Measurements from ENCODE around the gene NOS1AP. TPM values are rescaled to one million over a fixed set of nuclear protein-coding genes. Genes with fewer than 3 reads are reported as not detected.

Gene NOS1AP
- total and polyA plus RNA-seq, 9 of the 15 experiments (the other 6 are each of a cell fraction or from before 2014, with no cell fraction given): 0.07 to 1.5 (median 0.22) TPM

GRCh38 chr1:162372159-162373071 lies 302.9 kb downstream of the NOS1AP start (continued):
- TF ChIP-seq RFX5 (IDR thresholded peaks at IDR 0.05; ENCODE audit: low read depth, low read length) (no peak), RAD51 (IDR thresholded peaks at IDR 0.05; ENCODE audit: borderline replicate concordance, low read depth) (no peak; the same call in 1 of the 2 replicates), HEY1 (CRISPR knock-in tag; IDR thresholded peaks at IDR 0.05; ENCODE audit: borderline replicate concordance) (peak; percentile 83; the same call in 1 of the 2 replicates), ZNF263 (CRISPR knock-in tag; IDR thresholded peaks at IDR 0.05; ENCODE audit: borderline replicate concordance) (peak; percentile 74; the same call in 1 of the 2 replicates), ZNF507 (tag; conservative IDR thresholded peaks at IDR 0.05) (no peak), ZNF408 (CRISPR knock-in tag; IDR thresholded peaks at IDR 0.05; ENCODE audit: low read depth) (no peak), CBX3 (IDR thresholded peaks at IDR 0.05; ENCODE audit: borderline replicate concordance in 1 of 2, low read length in 2 of 2) (peak in 1 of 2 experiments; percentile 81; a peak in 2 of 3 replicates), MYNN (IDR thresholded peaks at IDR 0.05) (peak; percentile 87; the same call in 1 of the 2 replicates), MYNN (CRISPR knock-in tag; IDR thresholded peaks at IDR 0.05) (no peak), HNRNPK (IDR thresholded peaks at IDR 0.05; ENCODE audit: low read depth, low read length, poor library complexity, severe bottlenecking) (no peak), NEUROD1 (IDR thresholded peaks at IDR 0.05; ENCODE audit: borderline replicate concordance, low read depth, low read length, partially characterized antibody) (peak; percentile 89), ZNF449 (CRISPR knock-in tag; IDR thresholded peaks at IDR 0.05) (peak; percentile 61; the same call in 1 of the 2 replicates), ZNF311 (CRISPR knock-in tag; IDR thresholded peaks at IDR 0.05) (peak; percentile 56; the same call in 1 of the 2 replicates), FOXJ2 (tag; IDR thresholded peaks at IDR 0.05) (no peak), NBN (IDR thresholded peaks at IDR 0.05; ENCODE audit: low read depth) (peak; percentile 57; the same call in 1 of the 2 replicates), MLX (CRISPR knock-in tag; conservative IDR thresholded peaks at IDR 0.05) (0 out of 4 replicates have a peak, but pooled peaks of 1 of the 2 experiments have one; percentile 21), CCNT2 (IDR thresholded peaks at IDR 0.05; ENCODE audit: borderline replicate concordance, extremely low read depth, insufficient read length, low read depth, low read length) (peak; percentile 97), ZNF146 (CRISPR knock-in tag; IDR thresholded peaks at IDR 0.05; ENCODE audit: unreplicated experiment) (no peak), ZNF696 (CRISPR knock-in tag; conservative IDR thresholded peaks at IDR 0.05) (no peak), ZNF197 (CRISPR knock-in tag; IDR thresholded peaks at IDR 0.05; ENCODE audit: low read depth) (peak; percentile 89), ZNF561 (CRISPR knock-in tag; conservative IDR thresholded peaks at IDR 0.05) (no peak), EGR1 (conservative IDR thresholded peaks at IDR 0.05) (peak; percentile 70), RAD21 (CRISPR knock-in tag; conservative IDR thresholded peaks at IDR 0.05 in 1 of 2, IDR thresholded peaks at IDR 0.05 in 1 of 2) (peak in 1 of 2 experiments; percentile 54; a peak in 3 of 4 replicates)
